ENCODE data around the gene OBSCN.

DNA sequence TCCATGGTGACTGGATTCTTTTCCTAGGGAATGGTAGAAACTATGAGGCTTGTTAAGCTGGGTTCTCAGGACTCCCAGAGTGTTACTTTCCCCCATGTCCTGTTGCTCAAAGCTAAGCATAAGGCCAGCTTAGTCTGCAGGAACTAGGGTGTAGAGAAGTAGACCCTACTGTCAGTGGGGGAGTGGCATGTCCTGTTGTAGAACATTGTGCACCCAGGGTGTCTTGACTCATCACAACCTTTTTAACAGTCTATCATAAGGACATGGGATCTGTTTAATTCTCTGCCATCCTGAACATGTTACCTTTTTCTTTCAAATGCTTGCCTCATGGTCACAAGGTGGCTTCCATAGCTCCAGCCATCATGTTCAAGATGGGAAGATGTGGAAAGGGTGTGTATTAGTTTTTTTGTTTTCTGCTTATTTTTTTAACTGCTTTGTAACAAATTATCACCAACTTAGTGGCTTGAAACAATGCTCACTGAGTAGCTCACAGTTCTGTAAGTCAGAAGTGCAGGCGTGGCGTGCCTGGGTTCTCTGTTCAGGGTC, 17.4 kb downstream of the OBSCN start:
- no peak for TF ChIP-seq EZH2phosphoT487 (IDR thresholded peaks at IDR 0.05; ENCODE audit: borderline replicate concordance, low read depth, low read length)
- TF ChIP-seq, protein P1, sequence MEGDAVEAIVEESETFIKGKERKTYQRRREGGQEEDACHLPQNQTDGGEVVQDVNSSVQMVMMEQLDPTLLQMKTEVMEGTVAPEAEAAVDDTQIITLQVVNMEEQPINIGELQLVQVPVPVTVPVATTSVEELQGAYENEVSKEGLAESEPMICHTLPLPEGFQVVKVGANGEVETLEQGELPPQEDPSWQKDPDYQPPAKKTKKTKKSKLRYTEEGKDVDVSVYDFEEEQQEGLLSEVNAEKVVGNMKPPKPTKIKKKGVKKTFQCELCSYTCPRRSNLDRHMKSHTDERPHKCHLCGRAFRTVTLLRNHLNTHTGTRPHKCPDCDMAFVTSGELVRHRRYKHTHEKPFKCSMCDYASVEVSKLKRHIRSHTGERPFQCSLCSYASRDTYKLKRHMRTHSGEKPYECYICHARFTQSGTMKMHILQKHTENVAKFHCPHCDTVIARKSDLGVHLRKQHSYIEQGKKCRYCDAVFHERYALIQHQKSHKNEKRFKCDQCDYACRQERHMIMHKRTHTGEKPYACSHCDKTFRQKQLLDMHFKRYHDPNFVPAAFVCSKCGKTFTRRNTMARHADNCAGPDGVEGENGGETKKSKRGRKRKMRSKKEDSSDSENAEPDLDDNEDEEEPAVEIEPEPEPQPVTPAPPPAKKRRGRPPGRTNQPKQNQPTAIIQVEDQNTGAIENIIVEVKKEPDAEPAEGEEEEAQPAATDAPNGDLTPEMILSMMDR (conservative IDR thresholded peaks at IDR 0.05; ENCODE audit: low read length) = no peak

Data from OCI-LY7 (cell line).